ENCODE results near the gene CEP192.

The CEP192 gene

DNA sequence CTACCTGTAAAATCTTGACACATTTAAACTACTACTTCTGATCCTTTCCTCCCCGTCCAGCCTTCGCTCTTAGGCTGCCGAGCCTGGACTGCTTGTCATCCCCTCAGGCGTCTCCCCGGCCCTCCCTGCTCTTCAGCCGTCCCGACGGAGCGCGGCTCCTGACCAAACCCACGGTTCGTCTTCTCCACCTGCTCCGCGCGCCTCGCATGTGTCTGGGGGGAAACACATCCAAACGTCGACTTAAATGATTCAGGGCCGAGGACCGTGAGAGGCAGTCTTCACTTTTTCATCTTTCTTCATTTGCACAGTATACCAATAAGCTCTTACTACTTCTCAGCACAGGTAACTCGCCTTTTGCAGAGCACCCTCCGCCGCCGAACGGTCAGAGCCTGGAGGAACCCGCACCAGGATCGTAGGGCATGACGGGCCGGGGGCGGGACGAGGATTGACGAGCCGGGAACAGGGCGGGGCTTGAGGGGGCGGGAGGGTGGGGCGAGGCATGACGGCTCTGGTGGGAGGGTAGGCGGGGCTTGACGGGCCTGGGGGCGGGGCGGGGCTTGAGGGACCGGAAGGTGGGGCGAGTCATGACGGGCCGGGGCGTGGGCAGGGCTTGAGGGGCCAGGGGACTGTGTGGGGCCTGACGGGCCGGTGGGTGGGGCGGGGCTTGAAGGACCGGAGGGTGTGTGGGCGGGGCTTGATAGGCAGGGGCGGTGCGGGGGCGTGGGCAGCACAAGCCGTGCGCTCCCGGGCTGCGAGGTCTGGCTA is 43.7 kb upstream of the CEP192 start, which contains the start of gene SEH1L:
Gene SEH1L (plus strand): TSS at position 727 of the 765 bp plus-strand sequence. CDS start 111 bp downstream, outside the sequence.
- ChIA-PET POLR2A (ENCODE audit: low non-redundant PET) (interaction anchor here (0.5 kb wide), 1 partner anchor 233 kb away, joined by 3 read pairs; no protein-coding TSS in a partner anchor), CTCF (no interaction called here)
- DNase-seq (ENCODE audit: low spot score) = peak; percentile 98
- peak within 1 kb of the TSS; percentile 98 for H3K27ac ChIP-seq
- TF ChIP-seq, protein P1, sequence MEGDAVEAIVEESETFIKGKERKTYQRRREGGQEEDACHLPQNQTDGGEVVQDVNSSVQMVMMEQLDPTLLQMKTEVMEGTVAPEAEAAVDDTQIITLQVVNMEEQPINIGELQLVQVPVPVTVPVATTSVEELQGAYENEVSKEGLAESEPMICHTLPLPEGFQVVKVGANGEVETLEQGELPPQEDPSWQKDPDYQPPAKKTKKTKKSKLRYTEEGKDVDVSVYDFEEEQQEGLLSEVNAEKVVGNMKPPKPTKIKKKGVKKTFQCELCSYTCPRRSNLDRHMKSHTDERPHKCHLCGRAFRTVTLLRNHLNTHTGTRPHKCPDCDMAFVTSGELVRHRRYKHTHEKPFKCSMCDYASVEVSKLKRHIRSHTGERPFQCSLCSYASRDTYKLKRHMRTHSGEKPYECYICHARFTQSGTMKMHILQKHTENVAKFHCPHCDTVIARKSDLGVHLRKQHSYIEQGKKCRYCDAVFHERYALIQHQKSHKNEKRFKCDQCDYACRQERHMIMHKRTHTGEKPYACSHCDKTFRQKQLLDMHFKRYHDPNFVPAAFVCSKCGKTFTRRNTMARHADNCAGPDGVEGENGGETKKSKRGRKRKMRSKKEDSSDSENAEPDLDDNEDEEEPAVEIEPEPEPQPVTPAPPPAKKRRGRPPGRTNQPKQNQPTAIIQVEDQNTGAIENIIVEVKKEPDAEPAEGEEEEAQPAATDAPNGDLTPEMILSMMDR (conservative IDR thresholded peaks at IDR 0.05; ENCODE audit: low read depth) = no peak

DNA sequence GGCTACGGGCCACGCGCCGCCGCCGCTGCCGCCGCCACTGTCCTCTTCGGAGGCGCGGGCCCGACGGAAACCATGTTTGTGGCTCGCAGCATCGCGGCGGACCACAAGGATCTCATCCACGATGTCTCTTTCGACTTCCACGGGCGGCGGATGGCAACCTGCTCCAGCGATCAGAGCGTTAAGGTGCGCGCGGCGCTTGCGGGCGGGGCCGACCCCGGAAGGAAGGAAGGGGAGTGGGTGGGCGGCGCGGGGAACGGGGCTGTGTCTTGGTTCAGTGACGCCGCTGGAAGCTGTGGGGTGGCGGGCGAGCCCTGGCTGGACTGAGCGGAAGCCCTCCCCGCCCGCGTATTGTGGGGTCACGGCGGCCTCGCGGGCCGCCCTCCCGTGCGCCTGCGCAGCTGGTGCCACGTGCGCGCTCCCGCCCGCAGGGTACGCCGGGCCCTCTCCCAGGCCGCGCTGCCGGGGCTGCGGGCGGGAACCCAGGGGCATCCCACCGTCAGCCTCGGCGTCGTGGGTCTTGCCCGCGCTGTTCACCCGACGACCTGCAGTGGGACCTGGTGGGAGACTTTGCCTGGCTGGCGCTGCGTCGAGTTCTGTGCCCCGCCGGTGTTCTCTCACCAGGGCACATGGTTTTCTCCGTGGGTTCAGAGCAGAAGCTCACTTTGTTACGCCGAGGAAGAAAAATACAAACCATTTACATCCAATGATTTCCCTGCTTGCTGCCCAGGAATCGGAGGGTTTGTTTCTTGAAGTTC is 42.9 kb upstream of the CEP192 start:
- POLR2A ChIA-PET (ENCODE audit: low non-redundant PET) = interaction anchor here (0.5 to 0.7 kb wide), 4 partner anchors 234 to 1024 kb away, joined by 3 to 9 read pairs (median 5); partner anchors contain the start of gene AFG3L2
- DNase-seq (ENCODE audit: low spot score) = peak; percentile 89
- H3K27ac ChIP-seq = peak overlapping the region; percentile 98
- CTCF ChIA-PET = no interaction called here
- TF ChIP-seq, protein P1 (conservative IDR thresholded peaks at IDR 0.05; ENCODE audit: low read depth) = no peak

DNA sequence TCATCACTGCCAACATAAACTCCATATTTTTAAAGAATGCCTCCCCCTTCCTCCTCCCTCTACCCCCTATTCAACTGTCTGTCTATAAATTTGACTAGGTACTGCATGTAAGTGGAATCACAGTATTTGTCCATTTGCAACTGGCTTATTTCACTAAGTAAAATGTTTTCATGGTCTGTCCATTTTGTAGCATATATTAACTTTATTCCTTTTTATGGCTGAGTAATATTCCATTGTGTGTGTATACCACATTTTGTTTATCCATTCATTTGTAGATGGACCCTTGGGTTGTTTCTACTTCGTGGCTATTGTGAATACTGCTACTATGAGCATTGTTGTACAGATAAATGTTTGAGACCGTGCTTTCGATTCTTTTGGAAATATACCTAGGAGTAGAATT is 32.7 kb upstream of the CEP192 start:
- ChIA-PET POLR2A (ENCODE audit: low non-redundant PET) (no interaction called here), CTCF (no interaction called here)
- H3K27ac ChIP-seq = no peak overlapping the region
- DNase-seq (ENCODE audit: low spot score) = no peak
- TF ChIP-seq, protein P1 (conservative IDR thresholded peaks at IDR 0.05; ENCODE audit: low read depth) = no peak

- TF ChIP-seq, protein P1 (conservative IDR thresholded peaks at IDR 0.05; ENCODE audit: low read depth) = no peak
- no peak overlapping the region for H3K27ac ChIP-seq
- ChIA-PET POLR2A (ENCODE audit: low non-redundant PET) (no interaction called here), CTCF (no interaction called here)
- no peak for DNase-seq (ENCODE audit: low spot score)
Observed at GRCh38 chr18:12960395-12960794, 30.8 kb upstream of the CEP192 start.

- no peak for DNase-seq (ENCODE audit: low spot score)
- TF ChIP-seq, protein P1 (conservative IDR thresholded peaks at IDR 0.05; ENCODE audit: low read depth) = no peak
- H3K27ac ChIP-seq = no peak overlapping the region
- ChIA-PET CTCF (no interaction called here), POLR2A (ENCODE audit: low non-redundant PET) (no interaction called here)
Observed at GRCh38 chr18:12960853-12961397, 30.2 kb upstream of the CEP192 start.

- DNase-seq (ENCODE audit: low spot score) = no peak
- POLR2A ChIA-PET (ENCODE audit: low non-redundant PET) = no interaction called here
- no peak overlapping the region for H3K27ac ChIP-seq
- TF ChIP-seq, protein P1 (conservative IDR thresholded peaks at IDR 0.05; ENCODE audit: low read depth) = no peak
- CTCF ChIA-PET = interaction anchor here (0.6 kb wide), 1 partner anchor 664 kb away, joined by 3 read pairs; no protein-coding TSS in a partner anchor
Observed at GRCh38 chr18:12963069-12963468, 28.1 kb upstream of the CEP192 start.

All from RWPE1 (cell line).